IMR-90 (cell line): ENCODE measurements around the gene MORC1. TPM values are rescaled to one million over a fixed set of nuclear protein-coding genes. Genes with fewer than 3 reads are reported as not detected.
"Not testable (repeated sequence)": the region's sequence is repeated elsewhere in the genome, so short reads cannot be mapped to it uniquely, and the experiment has no call there.

Experiments used
- ATAC-seq: fragments of 200-7000 bp; cut with Tn5 transposase; 2 replicates; pipeline ENCODE4 v1.9.1; 2020; ENCODE audit warnings: low read depth, mild to moderate bottlenecking, moderate library complexity
- BruUV-seq: library from RNA; stranded (reverse); fragments of 400-500 nt; replicated peaks from 2 replicates; lab custom pipeline; 2021; lab: Mats Ljungman, UMichigan
- CTCF ChIA-PET: fragments of 300-600 bp; formaldehyde crosslinking; extraction: SDS; loops from one replicate; lab custom pipeline; 2021; ENCODE audit warnings: antibody characterized with exemption; lab: Yijun Ruan, JAX
- POLR2A ChIA-PET: fragments of 300-600 bp; sonication (Branson Sonifier 250); formaldehyde crosslinking; loops from one replicate; lab custom pipeline; 2022; ENCODE audit warnings: antibody characterized with exemption; ENCODE audit not compliant: unreplicated experiment; lab: Charles Lee
- DNase-seq: peaks from one replicate; pipeline ENCODE4 v3.0.0; 2013
- H2AFZ ChIP-seq: replicated peaks from 2 replicates; pipeline ENCODE3; 2013; ENCODE audit warnings: low read length, mild to moderate bottlenecking; ENCODE audit not compliant: poor library complexity
- H2AK5ac ChIP-seq: 2 replicates; pipeline ENCODE4 v1.6.1; 2013; ENCODE audit warnings: low read depth, low read length, inconsistent platforms
- H2AK9ac ChIP-seq: replicated peaks from 2 replicates; pipeline ENCODE3; 2013; ENCODE audit warnings: mild to moderate bottlenecking, low read depth, low read length, moderate library complexity; ENCODE audit not compliant: poor library complexity
- H2BK120ac ChIP-seq: 2 replicates; pipeline ENCODE4 v1.6.1; 2013; ENCODE audit warnings: low read depth, low read length, inconsistent platforms
- H2BK15ac ChIP-seq: 3 replicates; pipeline ENCODE4 v1.6.1; 2013; ENCODE audit warnings: low read depth, low read length, inconsistent platforms
- H2BK20ac ChIP-seq: 2 replicates; pipeline ENCODE4 v1.6.1; 2013; ENCODE audit warnings: low read depth, mild to moderate bottlenecking, inconsistent platforms, low read length, moderate library complexity
- H2BK5ac ChIP-seq: 2 replicates; pipeline ENCODE4 v1.6.1; 2013; ENCODE audit warnings: mild to moderate bottlenecking, low read depth, low read length, inconsistent platforms; ENCODE audit not compliant: poor library complexity, severe bottlenecking
- H3K14ac ChIP-seq: replicated peaks from 2 replicates; pipeline ENCODE4 v1.6.1; 2013; ENCODE audit warnings: low read depth, low read length, inconsistent platforms
- H3K18ac ChIP-seq: 2 replicates; pipeline ENCODE4 v1.6.1; 2013; ENCODE audit warnings: low read depth, low read length, control low read depth
- H3K23ac ChIP-seq: 2 replicates; pipeline ENCODE4 v1.6.1; 2013; ENCODE audit warnings: low read depth, low read length, inconsistent platforms
- H3K27ac ChIP-seq: 2 replicates; pipeline ENCODE4 v1.5.1; 2013; ENCODE audit warnings: mild to moderate bottlenecking, control low read depth, low read length; ENCODE audit not compliant: insufficient read depth
- H3K27me3 ChIP-seq: 2 replicates; pipeline ENCODE4 v1.6.1; 2013; ENCODE audit warnings: low read length; ENCODE audit not compliant: control insufficient read depth, insufficient read depth
- H3K36me3 ChIP-seq: 2 replicates; pipeline ENCODE4 v1.6.1; 2013; ENCODE audit warnings: low read length, mixed read lengths; ENCODE audit not compliant: control insufficient read depth, insufficient read depth
- H3K4ac ChIP-seq: 2 replicates; pipeline ENCODE4 v1.6.1; 2013; ENCODE audit warnings: low read depth, low read length, inconsistent platforms
- H3K4me1 ChIP-seq: 2 replicates; pipeline ENCODE4 v1.6.1; 2013; ENCODE audit warnings: low read length, mixed read lengths; ENCODE audit not compliant: control insufficient read depth, insufficient read depth
- H3K4me2 ChIP-seq: 2 replicates; pipeline ENCODE4 v1.6.1; 2013; ENCODE audit warnings: low read depth, mild to moderate bottlenecking, control low read depth, low read length, moderate library complexity
- H3K4me3 ChIP-seq: 2 replicates; pipeline ENCODE4 v1.5.1; 2013; ENCODE audit warnings: low read depth, mild to moderate bottlenecking, control low read depth, low read length, moderate library complexity; ENCODE audit not compliant: insufficient read depth
- H3K56ac ChIP-seq: 2 replicates; pipeline ENCODE4 v1.6.1; 2013; ENCODE audit warnings: low read length, inconsistent platforms; ENCODE audit not compliant: insufficient read depth; ENCODE audit errors: extremely low read depth
- H3K79me1 ChIP-seq, 2 experiments: 2 replicates each; pipeline ENCODE4 v1.6.1; 2013; ENCODE audit warnings: low read length in 2 of 2, inconsistent platforms in 1 of 2, low read depth in 1 of 2
- H3K9ac ChIP-seq: 2 replicates; pipeline ENCODE4 v1.6.1; 2013; ENCODE audit warnings: low read depth, low read length, control low read depth
- H3K9me1 ChIP-seq: 2 replicates; pipeline ENCODE4 v1.6.1; 2013; ENCODE audit warnings: low read length, inconsistent platforms; ENCODE audit not compliant: insufficient read depth
- H3K9me3 ChIP-seq: 2 replicates; pipeline ENCODE4 v1.6.1; 2013; ENCODE audit warnings: low read length; ENCODE audit not compliant: control insufficient read depth, insufficient read depth
- H4K20me1 ChIP-seq: 2 replicates; pipeline ENCODE4 v1.6.1; 2013; ENCODE audit warnings: low read length, inconsistent platforms; ENCODE audit not compliant: insufficient read depth
- H4K5ac ChIP-seq: 2 replicates; pipeline ENCODE4 v1.6.1; 2013; ENCODE audit warnings: mild to moderate bottlenecking, low read depth, low read length, control low read depth
- H4K8ac ChIP-seq, 2 experiments: 2 replicates each; pipeline ENCODE4 v1.6.1; 2013; ENCODE audit warnings: low read depth in 2 of 2, low read length in 2 of 2, control low read depth in 1 of 2, inconsistent platforms in 1 of 2
- H4K91ac ChIP-seq: 2 replicates; pipeline ENCODE4 v1.6.1; 2013; ENCODE audit warnings: low read depth, low read length, inconsistent platforms; ENCODE audit not compliant: insufficient read depth
- MAFK ChIP-seq: IDR thresholded peaks from 2 replicates; pipeline ENCODE4 v1.6.1; 2012; ENCODE audit warnings: low read depth, low read length, improper control_type of control experiment
- RAD21 ChIP-seq: IDR thresholded peaks from 2 replicates; pipeline ENCODE4 v1.6.1; 2012; ENCODE audit warnings: low read length, improper control_type of control experiment
- SMC3 ChIP-seq: fragments of 150-350 bp; IDR thresholded peaks from 2 replicates; pipeline ENCODE4 v1.6.1; 2016; ENCODE audit warnings: low read depth, mild to moderate bottlenecking, antibody characterized with exemption, low read length, moderate library complexity
- WGBS, 2 experiments: methylation state at CpG; one replicate each; pipeline versions ENCODE4 v1.1.5 to v1.1.7; 2013; ENCODE audit warnings: missing lambda C conversion rate in 2 of 2; ENCODE audit not compliant: insufficient read length in 1 of 2; ENCODE audit errors: extremely low coverage in 2 of 2; 5-methylcytosine and 5-hydroxymethylcytosine counted together
- dilution Hi-C: fragments of 300-500 bp; cut with HindIII; formaldehyde crosslinking; loops from one replicate; pipeline ENCODE4 v1.14.3; 2018; ENCODE audit warnings: low sequenced_read_pairs; ENCODE audit not compliant: unreplicated experiment
- in situ Hi-C: fragments of 300-500 bp; cut with MboI; formaldehyde crosslinking; loops from 3 replicates; pipeline ENCODE4 v1.14.3; 2019; ENCODE audit warnings: low sequenced_read_pairs, inconsistent platforms, mixed read lengths
- intact Hi-C: fragments of 100-400 bp; cut with micrococcal nuclease; formaldehyde crosslinking; loops from 2 replicates; pipeline ENCODE4 v1.10.0; 2022
- polyA plus RNA-seq, 3 experiments: library from polyadenylated mRNA; depleted of rRNA; stranded (reverse); fragments of >200 nt; gene quantifications; 2 replicates each; pipeline ENCODE4 v1.2.3, GENCODE V29; 2012; ENCODE audit warnings: low replicate concordance in 1 of 3
- total RNA-seq: library from RNA; depleted of rRNA; stranded (reverse); fragments of >200 nt; gene quantifications from 2 replicates; pipeline ENCODE4 v1.2.3, GENCODE V29; 2012
- TF ChIP-seq, protein P1 (sequence below): conservative IDR thresholded peaks from 2 replicates; pipeline ENCODE4 v1.5.1; 2012; ENCODE audit warnings: mild to moderate bottlenecking, low read depth, low read length, improper control_type of control experiment

The MORC1 gene
- total and polyA plus RNA-seq, 2 of the 4 experiments (the other 2 are of a cell fraction) = not detected

DNA sequence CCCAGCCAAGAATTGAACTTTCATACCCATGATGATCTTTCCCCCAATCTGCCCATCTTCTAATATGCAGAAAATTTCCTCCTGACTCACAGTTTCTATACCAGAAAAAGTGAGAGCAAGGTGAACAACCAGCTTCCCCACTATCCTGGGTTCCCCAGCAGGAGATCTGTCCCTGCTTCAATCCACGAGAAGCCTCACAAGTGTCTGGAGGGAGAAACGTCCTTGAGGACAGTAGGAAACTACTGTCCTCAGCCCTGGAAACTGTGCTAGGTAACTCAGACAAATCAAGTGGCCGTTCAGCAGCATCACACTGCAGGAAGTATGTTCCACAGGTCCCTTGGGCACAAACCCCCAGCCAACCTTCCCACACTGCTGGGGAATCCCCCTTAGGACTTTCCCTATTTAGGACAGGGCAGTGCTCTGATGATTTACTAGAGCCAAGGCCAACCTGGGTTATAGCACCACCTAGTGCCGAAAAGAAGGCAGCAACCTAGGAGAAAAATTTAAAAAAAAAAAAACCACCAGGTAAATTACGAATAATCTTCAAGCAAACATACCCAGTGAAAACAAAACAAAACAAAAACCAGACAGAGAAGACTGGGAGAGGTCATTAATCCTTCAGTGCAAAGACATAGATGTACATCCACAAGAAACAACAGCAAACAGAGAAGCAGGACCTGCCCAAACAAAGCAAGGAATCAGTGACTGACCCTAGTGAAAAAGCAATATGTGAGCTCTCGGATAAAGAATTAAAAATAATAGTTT, 36.0 kb downstream of the MORC1 start:
- TF ChIP-seq MAFK (no peak), RAD21 (peak; percentile 71), SMC3 (peak; percentile 54)
- TF ChIP-seq, protein P1, sequence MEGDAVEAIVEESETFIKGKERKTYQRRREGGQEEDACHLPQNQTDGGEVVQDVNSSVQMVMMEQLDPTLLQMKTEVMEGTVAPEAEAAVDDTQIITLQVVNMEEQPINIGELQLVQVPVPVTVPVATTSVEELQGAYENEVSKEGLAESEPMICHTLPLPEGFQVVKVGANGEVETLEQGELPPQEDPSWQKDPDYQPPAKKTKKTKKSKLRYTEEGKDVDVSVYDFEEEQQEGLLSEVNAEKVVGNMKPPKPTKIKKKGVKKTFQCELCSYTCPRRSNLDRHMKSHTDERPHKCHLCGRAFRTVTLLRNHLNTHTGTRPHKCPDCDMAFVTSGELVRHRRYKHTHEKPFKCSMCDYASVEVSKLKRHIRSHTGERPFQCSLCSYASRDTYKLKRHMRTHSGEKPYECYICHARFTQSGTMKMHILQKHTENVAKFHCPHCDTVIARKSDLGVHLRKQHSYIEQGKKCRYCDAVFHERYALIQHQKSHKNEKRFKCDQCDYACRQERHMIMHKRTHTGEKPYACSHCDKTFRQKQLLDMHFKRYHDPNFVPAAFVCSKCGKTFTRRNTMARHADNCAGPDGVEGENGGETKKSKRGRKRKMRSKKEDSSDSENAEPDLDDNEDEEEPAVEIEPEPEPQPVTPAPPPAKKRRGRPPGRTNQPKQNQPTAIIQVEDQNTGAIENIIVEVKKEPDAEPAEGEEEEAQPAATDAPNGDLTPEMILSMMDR = peak; percentile 77
- H2BK20ac ChIP-seq = no peak overlapping the region
- H4K8ac ChIP-seq = no peak overlapping the region
- H2AFZ ChIP-seq = peak overlapping the region; percentile 66
- H3K9me1 ChIP-seq = no peaks in the 10 kb centered on the region
- H3K18ac ChIP-seq = no peak overlapping the region
- no peak overlapping the region for H2BK120ac ChIP-seq
- no peaks in the 10 kb centered on the region for H3K4me1 ChIP-seq
- in situ Hi-C loops = no loop called here
- intact Hi-C loops = loop anchor here (1.0 to 5.0 kb wide), 4 partner anchors 59 to 593 kb away; no protein-coding TSS in a partner anchor
- H3K14ac ChIP-seq = no peak overlapping the region
- no peak overlapping the region for H3K4ac ChIP-seq
- H2AK5ac ChIP-seq = no peak overlapping the region
- H4K20me1 ChIP-seq = no peaks in the 10 kb centered on the region
- H2BK15ac ChIP-seq = no peak overlapping the region
- dilution Hi-C loops = no loop called here
- H3K79me1 ChIP-seq = no peaks in the 10 kb centered on the region
- no peak overlapping the region for H2BK5ac ChIP-seq
- ChIA-PET CTCF (interaction anchor here (0.6 to 1.3 kb wide), 6 partner anchors 13 to 568 kb away, joined by 3 to 6 read pairs (median 3); no protein-coding TSS in a partner anchor), POLR2A (no interaction called here)
- no peak overlapping the region for H2AK9ac ChIP-seq
- DNase-seq (peak; percentile 54), ATAC-seq (peak; percentile 75)
- H3K23ac ChIP-seq = no peak overlapping the region
- no peak overlapping the region for H3K56ac ChIP-seq
- no peaks in the 10 kb centered on the region for H3K9me3 ChIP-seq
- H3K27me3 ChIP-seq = no peaks in the 10 kb centered on the region
- no TSS peak for BruUV-seq
- no CpG with 5 or more reads among the region's 6 CpGs for WGBS, 2 experiments
- H3K36me3 ChIP-seq = no peaks in the 10 kb centered on the region
- H3K4me2 ChIP-seq = no peak overlapping the region
- H3K27ac ChIP-seq = no peak overlapping the region
- H3K4me3 ChIP-seq = no peak overlapping the region
- H3K9ac ChIP-seq = no peak overlapping the region
- no peak overlapping the region for H4K5ac ChIP-seq
- no peak overlapping the region for H4K91ac ChIP-seq

DNA sequence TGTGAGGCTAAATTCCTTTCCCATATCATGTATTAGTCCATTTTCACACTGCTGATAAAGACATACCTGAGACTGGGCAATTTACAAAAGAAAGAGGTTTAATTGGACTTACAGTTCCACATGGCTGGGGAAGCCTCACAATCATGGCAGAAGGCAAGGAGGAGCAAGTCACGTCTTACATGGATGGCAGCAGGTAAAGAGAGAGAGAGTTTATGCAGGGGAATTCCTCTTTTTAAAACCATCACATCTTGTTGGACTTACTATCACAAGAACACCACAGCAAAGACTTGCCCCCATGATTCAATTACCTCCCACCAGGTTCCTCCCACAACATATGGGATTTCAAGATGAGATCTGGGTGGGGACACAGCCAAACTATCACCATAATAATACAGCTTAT, 37.8 kb downstream of the MORC1 start:
- H4K91ac ChIP-seq, H3K36me3 ChIP-seq, H3K79me1 ChIP-seq, H4K5ac ChIP-seq, ATAC-seq, H3K9me3 ChIP-seq, H3K56ac ChIP-seq, H2AFZ ChIP-seq, POLR2A ChIA-PET, H3K4me2 ChIP-seq, CTCF ChIA-PET, H3K18ac ChIP-seq, H3K4me1 ChIP-seq, DNase-seq, H3K9ac ChIP-seq, in situ Hi-C loops, H4K8ac ChIP-seq, dilution Hi-C loops, H3K23ac ChIP-seq, H3K14ac ChIP-seq, H3K4ac ChIP-seq, H3K27ac ChIP-seq, H2AK9ac ChIP-seq, BruUV-seq, H2BK20ac ChIP-seq, H3K27me3 ChIP-seq, H2BK120ac ChIP-seq, H3K4me3 ChIP-seq, H3K9me1 ChIP-seq, H4K20me1 ChIP-seq, H2AK5ac ChIP-seq, H2BK15ac ChIP-seq, H2BK5ac ChIP-seq: not testable (repeated sequence)
- no CpG with 5 or more reads among the region's 1 CpG for WGBS, 2 experiments
- intact Hi-C loops = loop anchor here (5.0 kb wide), 1 partner anchor 163 kb away; no protein-coding TSS in a partner anchor
